ENCODE measurements around the gene DACT3. TPM values are rescaled to one million over a fixed set of nuclear protein-coding genes. Genes with fewer than 3 reads are reported as not detected.

The DACT3 gene, protein sequence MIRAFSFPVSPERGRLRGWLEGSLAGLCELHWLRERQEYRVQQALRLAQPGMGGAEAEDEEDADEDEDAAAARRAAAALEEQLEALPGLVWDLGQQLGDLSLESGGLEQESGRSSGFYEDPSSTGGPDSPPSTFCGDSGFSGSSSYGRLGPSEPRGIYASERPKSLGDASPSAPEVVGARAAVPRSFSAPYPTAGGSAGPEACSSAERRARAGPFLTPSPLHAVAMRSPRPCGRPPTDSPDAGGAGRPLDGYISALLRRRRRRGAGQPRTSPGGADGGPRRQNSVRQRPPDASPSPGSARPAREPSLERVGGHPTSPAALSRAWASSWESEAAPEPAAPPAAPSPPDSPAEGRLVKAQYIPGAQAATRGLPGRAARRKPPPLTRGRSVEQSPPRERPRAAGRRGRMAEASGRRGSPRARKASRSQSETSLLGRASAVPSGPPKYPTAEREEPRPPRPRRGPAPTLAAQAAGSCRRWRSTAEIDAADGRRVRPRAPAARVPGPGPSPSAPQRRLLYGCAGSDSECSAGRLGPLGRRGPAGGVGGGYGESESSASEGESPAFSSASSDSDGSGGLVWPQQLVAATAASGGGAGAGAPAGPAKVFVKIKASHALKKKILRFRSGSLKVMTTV
- 1 to 10 TPM; 2.5 TPM for total RNA-seq
- not detected for polyA plus RNA-seq

DNA sequence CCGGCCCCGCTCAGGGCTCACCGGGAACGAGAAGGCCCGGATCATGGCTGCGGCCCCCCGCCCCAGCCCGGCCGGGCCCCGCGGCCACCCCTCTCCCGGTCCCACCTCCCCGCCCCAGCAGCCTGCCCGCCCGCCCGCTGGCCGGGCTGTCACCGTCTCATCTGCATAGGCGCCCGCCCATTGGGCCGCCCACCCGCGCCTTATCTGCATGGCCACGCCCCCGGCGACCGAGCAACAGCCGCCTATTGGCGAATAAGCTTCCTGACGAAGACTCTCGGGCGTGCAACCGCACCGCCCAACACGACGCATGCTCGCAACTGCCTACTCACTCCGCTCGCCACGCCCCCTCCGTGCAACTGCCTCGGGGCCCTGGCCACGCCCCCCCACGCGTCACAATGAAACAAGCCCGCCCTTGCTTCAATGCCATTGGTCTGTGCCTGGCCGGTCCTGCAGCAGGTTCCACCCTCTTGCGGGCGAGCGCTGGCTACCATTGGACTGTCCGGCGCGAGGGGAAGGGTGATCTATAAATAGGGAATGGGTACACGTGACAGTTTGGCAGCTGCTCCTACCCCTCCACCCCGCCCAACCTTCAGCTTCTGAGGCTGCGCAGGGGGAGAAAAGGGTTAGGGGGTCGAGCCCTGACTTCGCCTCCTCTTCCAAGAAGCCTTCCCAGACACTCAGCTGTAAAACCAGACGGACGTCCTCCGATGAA, at the start of gene DACT3:
TSS of gene DACT3 (minus strand) at position 163 of the 712 bp plus-strand sequence. CDS start at position 45, 118 bp downstream.
- Mint-ChIP-seq H3K4me1 (peaks cover 14 to 28% (median 21%) of the 10 kb centered on the region in 3 donors), H3K9me3 (no peaks in the 10 kb centered on the region), H3K27me3 (peaks cover 23 to 29% of the 10 kb centered on the region in 2 donors), H3K36me3 (no peaks in the 10 kb centered on the region), H3K4me3 (peak within 1 kb of the TSS; percentile 80 to 95 (median 82)), H3K27ac (peak within 1 kb of the TSS; percentile 72 to 95 (median 88))
- Histone ChIP-seq H3K27me3 (ENCODE audit: insufficient read depth, low read length, poor library complexity, severe bottlenecking) (peaks cover 21% of the 10 kb centered on the region), H3K36me3 (ENCODE audit: insufficient read depth, low read length) (no peaks in the 10 kb centered on the region), H3K9me3 (ENCODE audit: low read length) (no peaks in the 10 kb centered on the region), H3K4me1 (ENCODE audit: insufficient read depth, low read length) (peaks cover 22% of the 10 kb centered on the region), H3K4me3 (ENCODE audit: low read length) (peak within 1 kb of the TSS; percentile 63), H3K27ac (ENCODE audit: low read depth, low read length) (peak within 1 kb of the TSS; percentile 22)
- CTCF ChIA-PET: interaction anchor here (1.3 to 4.0 kb wide), 14 partner anchors 12 to 131 kb away, joined by 3 to 66 read pairs (median 8); partner anchors contain the start of genes CALM3 and GNG8
- POLR2A ChIA-PET: interaction anchor here (0.6 to 2.0 kb wide), 8 partner anchors 23 to 595 kb away, joined by 3 to 18 read pairs (median 4); partner anchors contain the start of genes CALM3 and CCDC9
- DNase-seq: peak; percentile 99 to 100 (median 100)

DNA sequence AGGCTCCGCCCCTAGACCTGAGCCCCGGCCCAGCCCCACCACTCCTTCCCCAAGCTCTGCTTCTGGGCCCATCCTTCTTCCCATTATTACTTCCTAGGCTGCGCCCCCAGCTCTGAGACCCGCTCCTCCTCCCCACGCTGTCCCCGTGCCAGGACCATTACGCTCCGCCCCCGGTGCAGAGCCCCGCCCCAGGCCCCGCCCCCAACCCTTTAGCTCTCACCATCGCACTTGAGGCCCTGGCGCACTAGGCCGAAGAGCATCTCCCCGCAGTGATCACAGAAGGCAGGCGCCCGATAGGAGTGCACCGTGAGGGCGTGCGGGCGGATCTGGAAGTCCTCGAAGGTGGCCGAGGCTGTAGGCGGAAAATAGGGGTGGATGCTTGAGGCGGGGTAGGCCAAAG, 49.7 kb upstream of the DACT3 start:
- Histone ChIP-seq H3K4me1 (ENCODE audit: insufficient read depth, low read length) (peaks cover 16% of the 10 kb centered on the region), H3K9me3 (ENCODE audit: low read length) (no peaks in the 10 kb centered on the region), H3K36me3 (ENCODE audit: insufficient read depth, low read length) (peaks cover 22% of the 10 kb centered on the region), H3K4me3 (ENCODE audit: low read length) (no peak overlapping the region), H3K27me3 (ENCODE audit: insufficient read depth, low read length, poor library complexity, severe bottlenecking) (no peaks in the 10 kb centered on the region), H3K27ac (ENCODE audit: low read depth, low read length) (no peak overlapping the region)
- DNase-seq: no peak
- POLR2A ChIA-PET: no interaction called here
- Mint-ChIP-seq H3K36me3 (peaks cover 0 to 63% (median 4%) of the 10 kb centered on the region in 3 donors), H3K9me3 (no peaks in the 10 kb centered on the region), H3K4me1 (peaks cover 26 to 33% (median 33%) of the 10 kb centered on the region in 3 donors), H3K27me3 (no peaks in the 10 kb centered on the region), H3K27ac (no peak overlapping the region), H3K4me3 (no peak overlapping the region)
- CTCF ChIA-PET: interaction anchor here (0.9 to 3.5 kb wide), 3 partner anchors 8 to 43 kb away, joined by 3 to 22 read pairs (median 4); no protein-coding TSS in a partner anchor

DNA sequence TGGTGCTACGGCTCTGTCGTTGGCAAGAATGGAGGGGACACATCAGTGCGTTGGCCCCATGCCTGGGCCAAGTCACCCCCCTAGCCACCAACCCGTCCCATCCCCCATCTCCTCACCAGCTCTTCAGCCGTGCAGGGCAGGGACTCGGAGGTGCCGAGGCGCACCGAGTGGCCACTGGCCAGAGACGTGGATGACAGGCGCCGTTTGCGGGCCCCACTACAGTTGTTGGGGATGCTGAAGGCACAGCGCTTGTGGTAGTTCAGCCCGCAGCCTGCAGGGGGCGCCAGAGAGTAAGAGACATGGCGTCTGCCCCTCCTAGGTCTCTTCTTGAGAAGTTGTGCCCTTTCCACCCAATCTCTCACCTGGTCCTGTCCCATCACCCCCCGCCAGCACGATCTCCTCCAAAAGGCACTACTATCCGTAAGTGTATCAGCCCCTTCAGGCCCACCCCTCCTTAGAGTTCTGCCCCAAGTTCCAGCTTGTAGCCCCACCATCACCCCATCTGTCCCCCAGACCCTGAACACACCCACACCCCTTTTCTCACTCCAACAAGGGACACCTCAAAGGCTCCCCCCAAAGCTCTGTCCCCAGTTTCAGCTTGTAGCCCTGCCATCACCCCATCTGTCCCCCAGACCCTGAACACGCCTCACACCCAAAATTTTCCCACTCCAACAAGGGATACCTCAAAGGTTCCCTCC, 43.5 kb upstream of the DACT3 start:
- peaks cover 8% of the 10 kb centered on the region for H3K4me1 ChIP-seq (ENCODE audit: insufficient read depth, low read length)
- H3K4me3 ChIP-seq (ENCODE audit: low read length): no peak overlapping the region
- CTCF ChIA-PET: interaction anchor here (0.9 to 7.6 kb wide), 19 partner anchors 10 to 137 kb away, joined by 3 to 124 read pairs (median 7); partner anchors contain the start of gene FKRP
- peaks cover 0 to 3% of the 10 kb centered on the region in 2 donors for H3K27me3 Mint-ChIP-seq
- peaks cover 8 to 79% (median 8%) of the 10 kb centered on the region in 3 donors for H3K36me3 Mint-ChIP-seq
- no peaks in the 10 kb centered on the region for H3K27me3 ChIP-seq (ENCODE audit: insufficient read depth, low read length, poor library complexity, severe bottlenecking)
- H3K9me3 Mint-ChIP-seq: no peaks in the 10 kb centered on the region
- peaks cover 8 to 12% (median 12%) of the 10 kb centered on the region in 3 donors for H3K4me1 Mint-ChIP-seq
- H3K36me3 ChIP-seq (ENCODE audit: insufficient read depth, low read length): peaks cover 59% of the 10 kb centered on the region
- no peak overlapping the region for H3K27ac ChIP-seq (ENCODE audit: low read depth, low read length)
- H3K9me3 ChIP-seq (ENCODE audit: low read length): no peaks in the 10 kb centered on the region
- peak overlapping the region in 2 of 7 donors; percentile 8 to 27 for H3K4me3 Mint-ChIP-seq
- POLR2A ChIA-PET: interaction anchor here (0.5 to 2.3 kb wide), 3 partner anchors 10 to 60 kb away, joined by 3 to 11 read pairs (median 5); no protein-coding TSS in a partner anchor
- peak; percentile 64 to 88 (median 82) for DNase-seq
- peak overlapping the region; percentile 18 to 98 (median 81) for H3K27ac Mint-ChIP-seq

DNA sequence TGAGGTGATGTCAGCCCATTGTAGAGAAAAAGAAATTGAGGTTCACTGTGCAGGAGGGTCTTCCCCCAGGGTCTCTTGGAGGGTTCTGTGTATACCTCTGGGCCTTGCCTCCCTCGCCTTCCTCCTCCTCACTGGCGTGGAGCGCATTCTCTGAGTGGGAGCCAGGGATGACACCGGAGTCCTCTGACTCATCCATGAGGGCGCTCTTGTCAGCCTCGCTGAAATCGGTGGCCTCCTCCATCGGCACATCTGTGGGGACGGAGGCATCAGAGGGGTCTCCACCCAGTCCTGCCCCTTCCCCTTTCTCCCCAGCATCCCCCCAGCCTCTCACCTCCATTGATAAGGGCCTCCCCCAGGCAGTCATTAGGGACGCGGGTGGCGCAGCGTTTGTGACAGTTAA, 39.7 kb upstream of the DACT3 start:
- H3K36me3 Mint-ChIP-seq: peaks cover 4 to 85% (median 13%) of the 10 kb centered on the region in 3 donors
- peaks cover 8% of the 10 kb centered on the region for H3K4me1 ChIP-seq (ENCODE audit: insufficient read depth, low read length)
- H3K9me3 ChIP-seq (ENCODE audit: low read length): no peaks in the 10 kb centered on the region
- no peaks in the 10 kb centered on the region for H3K27me3 ChIP-seq (ENCODE audit: insufficient read depth, low read length, poor library complexity, severe bottlenecking)
- no peaks in the 10 kb centered on the region for H3K9me3 Mint-ChIP-seq
- CTCF ChIA-PET: interaction anchor here (2.7 to 7.6 kb wide), 2 partner anchors 29 to 89 kb away, joined by 8 to 124 read pairs; no protein-coding TSS in a partner anchor
- H3K27me3 Mint-ChIP-seq: peaks cover 0 to 3% of the 10 kb centered on the region in 2 donors
- H3K4me1 Mint-ChIP-seq: peaks cover 8 to 12% (median 8%) of the 10 kb centered on the region in 3 donors
- POLR2A ChIA-PET: no interaction called here
- DNase-seq: no peak
- peak overlapping the region in 1 of 8 donors; percentile 50 for H3K27ac Mint-ChIP-seq
- no peak overlapping the region for H3K4me3 Mint-ChIP-seq
- H3K27ac ChIP-seq (ENCODE audit: low read depth, low read length): no peak overlapping the region
- H3K4me3 ChIP-seq (ENCODE audit: low read length): no peak overlapping the region
- H3K36me3 ChIP-seq (ENCODE audit: insufficient read depth, low read length): peaks cover 74% of the 10 kb centered on the region

DNA sequence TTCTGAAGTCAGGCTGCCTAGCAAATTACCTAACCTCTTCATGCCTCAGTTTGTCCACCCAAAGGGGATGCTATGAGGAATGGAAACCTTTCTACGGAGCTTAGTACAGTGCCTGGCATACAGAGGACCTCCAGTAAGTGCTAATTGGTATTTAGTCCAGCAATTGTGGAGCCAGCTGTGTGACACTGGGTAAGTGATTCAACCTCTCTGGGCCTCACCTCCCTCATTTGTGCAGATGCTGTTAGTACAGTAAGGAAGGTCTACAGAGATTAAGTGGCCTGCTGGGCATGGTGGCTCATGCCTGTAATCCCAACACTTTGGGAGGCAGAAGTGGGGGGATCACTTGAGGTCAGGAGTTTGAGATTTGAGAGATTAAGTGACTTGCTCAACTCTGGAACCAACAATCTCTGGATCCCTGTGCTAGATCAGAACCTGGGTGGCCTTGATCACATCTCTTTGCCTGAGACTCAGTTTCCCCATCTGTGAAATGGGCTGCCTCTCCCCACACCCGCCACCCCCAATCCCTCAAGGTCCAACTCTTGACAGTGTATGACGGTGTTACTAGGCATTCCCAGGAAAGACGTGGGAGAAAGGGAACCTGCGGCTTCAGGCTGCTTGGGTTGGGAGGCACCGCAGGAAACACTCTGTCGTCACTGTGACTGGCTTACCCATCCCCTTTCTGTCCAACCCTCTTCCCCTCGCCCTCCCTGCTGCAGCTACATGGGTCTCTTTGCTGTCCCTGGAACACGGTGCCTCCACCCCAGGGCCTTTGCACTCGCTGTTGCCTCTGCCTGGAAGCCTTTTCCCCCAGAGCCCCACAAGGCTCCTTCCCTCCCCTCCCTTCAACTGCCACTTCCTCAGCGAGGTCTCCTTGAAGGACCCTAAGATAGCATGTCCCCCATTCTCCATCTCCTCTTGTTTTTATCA, 37.7 kb upstream of the DACT3 start:
- DNase-seq: no peak
- Histone ChIP-seq H3K27ac (ENCODE audit: low read depth, low read length) (no peak overlapping the region), H3K27me3 (ENCODE audit: insufficient read depth, low read length, poor library complexity, severe bottlenecking) (no peaks in the 10 kb centered on the region), H3K9me3 (ENCODE audit: low read length) (no peaks in the 10 kb centered on the region), H3K4me3 (ENCODE audit: low read length) (no peak overlapping the region), H3K4me1 (ENCODE audit: insufficient read depth, low read length) (no peaks in the 10 kb centered on the region), H3K36me3 (ENCODE audit: insufficient read depth, low read length) (peaks cover 79% of the 10 kb centered on the region)
- CTCF ChIA-PET: interaction anchor here (1.9 kb wide), 1 partner anchor 30 kb away, joined by 7 read pairs; no protein-coding TSS in a partner anchor
- Mint-ChIP-seq H3K36me3 (peaks cover 8 to 86% (median 13%) of the 10 kb centered on the region in 3 donors), H3K27me3 (no peaks in the 10 kb centered on the region), H3K9me3 (no peaks in the 10 kb centered on the region), H3K27ac (peak overlapping the region in 1 of 8 donors; percentile 23), H3K4me3 (no peak overlapping the region), H3K4me1 (peaks cover 0 to 2% (median 0%) of the 10 kb centered on the region in 3 donors)
- POLR2A ChIA-PET: no interaction called here

DNA sequence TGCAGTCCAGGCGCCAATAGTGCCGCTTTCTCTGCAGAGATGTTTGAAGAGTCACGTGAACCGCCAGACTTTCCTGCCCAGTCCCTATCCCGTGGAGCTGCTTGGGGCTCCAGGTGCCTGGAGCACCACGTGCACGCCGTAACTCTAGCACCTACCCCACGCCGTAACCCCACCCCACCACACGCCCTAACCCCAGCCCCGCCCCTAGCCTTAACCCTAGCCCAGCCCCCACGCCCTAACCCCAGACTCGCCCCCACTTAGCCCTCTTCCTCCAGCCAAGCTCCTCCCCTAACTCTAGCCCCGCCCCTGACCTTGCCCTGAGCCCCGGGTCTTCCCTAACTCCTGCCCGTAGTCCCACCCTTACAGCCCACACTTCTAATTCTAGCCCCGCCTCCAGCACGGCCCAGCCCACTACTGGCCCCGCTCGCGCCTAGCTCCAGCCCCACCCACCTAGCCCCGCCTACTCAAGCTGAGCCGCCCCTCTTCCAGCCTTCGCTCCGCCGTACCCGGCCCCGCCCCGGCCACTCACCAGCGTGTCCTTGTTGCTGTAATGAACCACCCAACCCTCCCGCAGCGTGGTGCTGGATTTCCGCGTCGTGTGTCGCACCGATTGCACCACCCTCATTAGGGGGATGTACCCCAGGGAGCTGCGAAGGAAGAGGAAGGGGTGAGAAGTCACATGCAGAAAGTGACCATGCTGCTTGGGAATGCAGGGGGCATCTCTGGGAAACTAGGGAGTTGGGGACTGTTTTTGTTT, 36.4 kb upstream of the DACT3 start:
- Mint-ChIP-seq H3K9me3 (no peaks in the 10 kb centered on the region), H3K36me3 (peaks cover 13 to 89% (median 18%) of the 10 kb centered on the region in 3 donors), H3K27ac (peak overlapping the region in 3 of 8 donors; percentile 38 to 80 (median 79)), H3K4me1 (peaks cover 2 to 5% (median 5%) of the 10 kb centered on the region in 3 donors), H3K4me3 (no peak overlapping the region), H3K27me3 (no peaks in the 10 kb centered on the region)
- Histone ChIP-seq H3K27ac (ENCODE audit: low read depth, low read length) (no peak overlapping the region), H3K4me1 (ENCODE audit: insufficient read depth, low read length) (no peaks in the 10 kb centered on the region), H3K4me3 (ENCODE audit: low read length) (no peak overlapping the region), H3K36me3 (ENCODE audit: insufficient read depth, low read length) (peaks cover 82% of the 10 kb centered on the region), H3K27me3 (ENCODE audit: insufficient read depth, low read length, poor library complexity, severe bottlenecking) (no peaks in the 10 kb centered on the region), H3K9me3 (ENCODE audit: low read length) (no peaks in the 10 kb centered on the region)
- ChIA-PET CTCF (interaction anchor here (0.6 to 1.6 kb wide), 3 partner anchors 31 to 143 kb away, joined by 3 to 4 read pairs (median 3); no protein-coding TSS in a partner anchor), POLR2A (no interaction called here)
- no peak for DNase-seq
